HG03095 (cell line): ENCODE results near the gene ASB1.
A peak's percentile ranks its signal among the peaks of the same experiment; 100 is the strongest.

ENCODE experiments used
- ATAC-seq: cut with Tn5 transposase; IDR thresholded peaks from one replicate; pipeline ENCODE4 v1.9.1; 2021; ENCODE audit warnings: moderate library complexity; ENCODE audit not compliant: unreplicated experiment

Gene ASB1

DNA sequence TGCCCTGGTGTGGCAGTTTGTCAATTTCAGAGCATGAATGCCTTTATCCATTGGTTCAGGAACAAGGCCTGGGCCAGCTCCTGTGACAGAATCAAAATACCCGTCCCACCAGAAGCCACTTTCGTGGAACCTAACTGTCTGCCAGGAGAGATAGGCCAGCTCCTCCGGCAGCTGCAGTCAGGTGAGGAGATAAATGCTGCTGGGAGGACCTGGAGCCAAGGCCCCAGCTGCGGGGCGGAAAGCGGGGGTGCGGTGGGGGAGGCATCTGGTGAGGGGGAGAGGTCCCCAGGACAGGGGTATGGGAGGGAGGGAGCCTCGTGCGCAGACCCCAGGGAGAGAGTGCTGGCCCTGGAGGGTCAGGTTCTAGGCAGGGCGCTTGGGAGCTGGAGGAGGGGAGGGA is 4.4 kb upstream of the ASB1 start:
- ATAC-seq = no peak

DNA sequence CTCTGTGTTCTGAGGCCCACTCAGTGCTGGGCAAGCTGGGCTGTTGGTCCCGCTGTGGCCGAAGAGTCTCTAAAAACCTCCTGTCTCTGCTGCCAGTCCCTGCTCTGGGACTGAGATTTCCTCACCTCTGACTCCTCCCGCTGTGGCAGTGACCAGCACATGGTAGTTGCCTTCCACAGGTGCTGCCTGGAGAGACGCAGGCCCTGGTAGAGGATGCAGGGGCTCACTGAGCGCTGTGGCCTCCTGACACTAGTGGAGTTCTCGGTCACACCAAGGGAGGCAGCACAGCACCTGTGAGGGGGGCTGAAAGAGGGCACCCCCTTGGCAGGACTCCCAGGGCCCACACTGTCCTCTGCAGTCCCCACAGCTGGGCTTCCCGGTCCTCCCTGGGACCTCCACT is 3.8 kb upstream of the ASB1 start:
- ATAC-seq = no peak

DNA sequence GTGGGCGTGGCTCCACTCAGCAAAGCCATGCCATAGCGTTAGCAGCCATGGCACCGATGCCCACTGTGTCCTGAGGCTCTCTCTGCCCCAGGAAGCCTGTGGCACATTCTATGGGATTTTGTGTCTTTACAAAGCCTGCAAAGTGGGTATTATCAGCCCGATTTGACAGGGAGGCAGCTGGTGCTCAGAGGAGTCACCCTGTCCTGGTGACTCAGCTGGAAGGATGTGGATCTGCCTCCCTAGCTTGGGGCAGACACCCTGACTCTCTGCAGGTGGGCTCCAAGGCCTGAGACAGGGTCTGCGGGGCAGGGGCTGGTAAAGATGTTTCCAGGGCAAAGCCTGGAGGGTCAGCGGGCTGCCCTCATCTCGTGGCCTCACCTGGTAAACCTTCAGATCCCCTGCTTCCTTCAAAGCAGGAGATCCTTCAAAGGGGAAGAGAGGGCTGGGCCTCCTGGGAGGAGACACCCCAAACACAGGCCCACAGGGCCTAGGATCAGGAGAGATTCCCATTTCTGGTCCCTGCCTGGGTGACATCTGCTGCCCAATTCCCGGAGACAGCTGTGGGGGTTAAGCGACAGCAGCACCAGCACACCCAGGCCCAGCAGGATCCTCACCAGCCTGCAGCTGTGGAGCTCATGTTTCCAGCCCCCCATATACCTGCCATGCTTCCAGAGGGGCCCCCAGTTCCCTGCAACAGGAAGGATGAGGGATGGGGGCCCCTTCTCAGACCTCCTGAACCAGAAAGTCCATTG is 3.0 kb upstream of the ASB1 start:
- no peak for ATAC-seq

DNA sequence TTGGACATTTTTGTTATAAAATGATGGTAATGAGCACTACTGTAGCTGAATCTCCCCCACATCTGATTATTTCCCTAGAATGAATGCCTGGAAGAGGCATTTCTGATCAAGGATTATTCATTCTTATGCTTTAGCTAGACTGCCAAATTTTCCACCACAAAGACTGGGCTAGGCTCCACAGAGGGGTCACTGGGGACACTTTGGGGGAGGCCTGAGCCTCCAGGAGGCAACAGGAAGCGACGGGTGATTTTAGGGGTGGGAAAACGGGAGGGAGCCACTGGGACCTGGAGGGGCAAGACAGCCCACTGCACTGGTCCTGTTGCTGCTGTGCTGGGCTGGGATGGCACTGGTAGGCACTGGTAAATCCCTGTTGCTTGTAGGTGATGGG is 2.4 kb upstream of the ASB1 start:
- no peak for ATAC-seq

DNA sequence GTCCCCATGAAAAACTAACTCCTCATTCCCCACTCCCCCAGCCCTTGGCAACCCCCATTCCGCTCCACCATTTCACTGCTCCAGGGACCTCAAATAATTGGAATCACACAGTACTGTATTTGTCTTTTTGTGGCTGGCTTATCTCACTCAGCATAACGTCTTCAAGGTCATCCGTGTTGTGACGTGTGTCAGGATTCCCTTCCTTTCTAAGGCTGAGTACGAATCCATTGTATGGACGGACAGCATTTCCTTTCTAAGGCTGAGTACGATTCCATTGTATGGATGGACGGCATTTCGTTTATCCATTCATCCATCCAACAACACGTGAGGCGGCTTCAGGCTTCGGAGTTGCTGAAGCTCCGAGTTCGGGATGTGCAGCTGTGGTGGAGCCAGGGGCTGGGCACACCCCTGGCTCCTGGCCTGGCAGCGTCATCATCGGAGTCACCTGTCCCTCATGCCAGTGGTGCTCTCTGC is 1.2 kb upstream of the ASB1 start:
- ATAC-seq = no peak

DNA sequence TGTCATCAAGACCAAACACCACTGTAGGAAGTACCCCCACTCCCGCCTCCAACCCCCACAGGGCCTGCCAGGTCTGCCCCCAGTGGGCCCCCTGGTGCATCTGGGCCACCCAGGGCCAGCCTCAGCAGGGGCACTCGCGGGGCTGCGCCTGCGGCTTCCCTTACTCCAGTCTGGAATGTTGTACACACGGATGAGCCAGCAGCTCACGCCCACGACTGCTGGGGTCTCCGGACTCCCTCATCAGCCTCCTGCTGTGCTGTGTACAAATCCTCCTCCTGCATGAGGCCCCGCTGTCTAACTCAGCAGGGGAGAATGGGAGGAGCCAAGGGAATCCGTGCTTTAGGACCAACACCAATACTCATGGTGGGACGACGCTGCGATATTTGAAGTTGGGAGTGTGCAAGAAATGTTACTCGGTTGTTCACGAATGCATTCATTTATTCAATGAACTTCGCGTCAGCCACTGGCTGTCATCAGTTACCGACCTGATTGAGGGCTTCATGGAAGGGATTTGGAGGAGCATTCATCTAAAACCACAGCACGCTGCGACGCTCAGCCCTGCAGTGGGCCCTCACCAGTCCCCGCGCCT is 654 bp upstream of the ASB1 start:
- ATAC-seq = peak; percentile 8

DNA sequence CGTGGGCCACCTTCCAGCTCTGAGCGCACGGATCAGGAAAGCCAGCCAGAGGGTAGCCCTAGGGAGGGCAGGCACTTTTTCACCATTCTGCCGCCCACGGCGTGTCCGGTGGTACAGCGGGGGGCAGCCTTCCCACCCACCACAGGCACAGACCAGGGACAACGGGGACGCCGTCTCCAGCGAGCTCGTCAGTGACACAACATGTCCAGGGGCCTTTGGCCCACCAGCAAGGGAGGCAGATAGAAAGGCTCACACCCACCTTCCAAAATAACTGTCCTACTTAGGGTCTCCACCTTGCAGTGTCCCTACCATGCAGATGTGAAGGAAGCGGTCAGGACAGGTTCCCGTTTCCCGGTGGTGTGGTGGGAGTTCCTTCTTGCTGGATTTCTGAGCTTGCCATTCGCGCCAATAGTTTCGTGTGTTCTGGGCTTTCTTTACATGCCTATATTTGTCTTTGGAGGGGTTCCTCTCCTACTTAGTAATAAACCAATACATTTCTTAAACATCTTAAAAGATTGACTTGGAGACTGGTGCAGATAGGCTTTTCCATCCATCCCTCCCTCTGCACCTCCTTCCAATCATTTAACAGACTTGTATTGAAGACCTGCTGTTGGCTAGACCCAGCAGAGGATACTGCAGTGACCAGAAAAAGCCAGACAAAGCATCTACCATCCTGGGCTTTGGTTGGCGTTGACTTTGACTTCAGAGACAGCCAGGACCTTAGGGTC is 872 bp downstream of the ASB1 start:
- no peak for ATAC-seq

DNA sequence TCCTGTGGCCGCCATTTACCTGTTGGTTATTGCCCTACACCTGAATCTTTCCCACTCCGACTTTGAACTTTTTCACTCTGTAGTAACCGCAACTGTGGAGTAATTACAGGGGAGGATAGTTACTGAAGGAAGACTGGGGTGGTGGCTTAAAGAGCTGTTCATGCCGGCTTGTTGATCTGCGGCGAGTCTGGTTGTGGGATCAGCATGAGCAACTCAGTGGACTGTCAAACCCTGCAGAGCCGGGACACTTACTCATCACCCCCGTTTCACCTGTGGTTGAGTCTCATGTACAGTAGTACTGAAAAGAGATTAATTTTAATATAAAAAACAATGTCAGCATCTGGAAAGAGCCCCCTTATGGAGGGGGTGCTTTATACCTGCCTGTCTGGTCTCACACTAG is 2.1 kb downstream of the ASB1 start:
- no peak for ATAC-seq

DNA sequence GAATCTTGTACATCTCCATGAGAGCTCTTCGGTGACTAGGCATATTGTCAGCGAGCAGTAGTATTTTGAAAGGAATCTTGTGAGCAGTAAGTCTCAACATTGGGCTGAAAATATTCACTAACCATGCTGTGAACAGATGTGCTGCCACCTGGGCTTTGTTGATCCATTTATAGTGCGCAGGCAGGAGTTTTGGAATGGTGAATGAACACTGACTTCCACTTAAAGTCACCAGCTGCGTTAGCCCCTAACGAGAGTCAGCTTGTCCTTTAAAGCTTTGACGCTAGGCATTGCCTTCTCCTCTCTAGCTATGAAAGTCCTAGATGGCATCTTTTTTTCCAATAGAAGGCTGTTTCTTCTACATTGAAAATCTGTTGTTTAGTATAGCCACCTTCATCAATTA is 4.1 kb downstream of the ASB1 start:
- no peak for ATAC-seq

DNA sequence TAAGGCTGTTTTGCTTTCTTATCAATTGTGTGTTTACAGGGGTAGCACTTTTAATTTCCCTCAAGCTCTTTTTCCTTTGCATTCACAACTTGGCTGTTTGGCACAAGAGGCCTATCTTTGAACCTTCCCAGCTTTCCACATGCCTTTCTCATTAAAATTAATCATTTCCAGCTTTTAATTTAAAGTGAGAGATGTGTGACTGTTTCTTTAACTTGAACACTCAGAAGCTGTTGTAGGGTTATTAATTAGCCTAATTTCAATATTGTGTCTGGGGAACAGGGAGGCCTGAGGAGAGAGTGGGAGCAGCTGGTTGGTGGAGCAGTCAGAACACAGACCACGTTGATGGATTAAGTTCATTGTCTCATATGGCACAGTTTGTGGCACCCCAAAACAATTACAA is 4.7 kb downstream of the ASB1 start:
- ATAC-seq = no peak

DNA sequence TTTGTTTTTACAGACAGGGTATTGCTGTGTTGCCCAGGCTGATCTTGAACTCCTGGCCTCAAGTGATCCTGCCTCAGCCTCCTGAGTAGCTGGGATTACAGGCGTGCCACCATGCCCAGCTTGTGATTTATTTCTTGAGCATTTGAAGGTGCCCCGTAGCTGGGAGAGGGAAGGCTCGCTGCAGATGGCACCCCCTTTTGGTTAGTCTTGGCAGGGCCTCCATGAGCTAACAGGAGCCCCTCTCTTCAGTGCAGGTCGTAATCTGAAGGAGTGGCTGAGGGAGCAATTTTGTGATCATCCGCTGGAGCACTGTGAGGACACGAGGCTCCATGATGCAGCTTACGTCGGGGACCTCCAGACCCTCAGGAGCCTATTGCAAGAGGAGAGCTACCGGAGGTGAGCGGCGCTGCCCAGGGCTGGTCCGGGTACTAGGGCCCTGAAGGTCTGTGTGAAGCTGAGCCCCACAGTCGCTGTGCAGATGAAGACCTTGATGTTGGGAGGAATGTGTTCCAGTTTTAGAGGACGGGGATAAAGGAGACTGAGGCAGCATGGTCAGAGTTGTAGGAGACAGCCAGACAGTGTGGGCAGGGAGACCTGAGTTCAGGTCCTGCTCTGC is 6.7 kb downstream of the ASB1 start:
- ATAC-seq = no peak

DNA sequence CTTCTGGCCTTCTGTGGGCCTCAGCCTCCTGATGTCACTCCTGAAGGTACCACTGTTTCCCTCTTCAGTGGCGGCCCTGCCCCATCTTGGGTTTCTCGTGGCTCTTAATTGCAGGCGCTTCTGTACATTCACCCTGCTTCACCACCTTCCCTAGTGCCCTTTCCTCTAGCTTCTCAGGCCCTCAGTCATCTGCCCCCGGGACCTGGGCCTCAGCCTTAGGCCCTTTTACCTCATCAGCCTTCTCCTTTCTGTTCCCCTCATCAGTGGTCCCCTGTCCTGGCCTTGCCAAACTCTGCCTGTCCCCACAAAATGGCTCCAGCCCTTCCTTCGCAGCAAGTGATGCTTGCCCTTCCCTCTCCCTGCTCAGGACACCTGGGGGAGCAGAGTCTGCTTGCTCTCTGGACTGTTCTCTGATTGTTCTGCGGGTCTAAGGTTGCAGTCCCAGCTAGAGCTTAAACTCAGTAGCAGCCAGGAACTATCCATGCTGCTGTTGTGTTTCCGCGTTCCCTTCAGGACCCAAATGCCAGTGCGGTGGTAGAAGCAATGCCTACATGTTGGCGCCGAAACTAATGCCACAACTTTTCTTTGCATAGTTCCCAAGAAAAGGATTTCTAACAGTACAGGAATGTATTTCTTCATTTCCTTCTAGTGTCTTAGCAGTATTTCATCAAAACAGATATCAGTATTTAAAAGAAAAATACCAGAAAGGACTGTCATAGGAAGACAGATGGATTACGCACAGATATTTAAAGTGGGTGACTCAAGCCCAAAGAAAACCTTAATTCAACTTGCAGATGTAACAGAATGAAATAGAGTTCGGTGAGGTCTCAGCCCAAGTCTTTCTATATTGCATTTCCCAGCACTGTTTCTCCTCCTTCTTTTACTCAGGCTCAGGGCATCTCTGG is 7.5 kb downstream of the ASB1 start:
- no peak for ATAC-seq

DNA sequence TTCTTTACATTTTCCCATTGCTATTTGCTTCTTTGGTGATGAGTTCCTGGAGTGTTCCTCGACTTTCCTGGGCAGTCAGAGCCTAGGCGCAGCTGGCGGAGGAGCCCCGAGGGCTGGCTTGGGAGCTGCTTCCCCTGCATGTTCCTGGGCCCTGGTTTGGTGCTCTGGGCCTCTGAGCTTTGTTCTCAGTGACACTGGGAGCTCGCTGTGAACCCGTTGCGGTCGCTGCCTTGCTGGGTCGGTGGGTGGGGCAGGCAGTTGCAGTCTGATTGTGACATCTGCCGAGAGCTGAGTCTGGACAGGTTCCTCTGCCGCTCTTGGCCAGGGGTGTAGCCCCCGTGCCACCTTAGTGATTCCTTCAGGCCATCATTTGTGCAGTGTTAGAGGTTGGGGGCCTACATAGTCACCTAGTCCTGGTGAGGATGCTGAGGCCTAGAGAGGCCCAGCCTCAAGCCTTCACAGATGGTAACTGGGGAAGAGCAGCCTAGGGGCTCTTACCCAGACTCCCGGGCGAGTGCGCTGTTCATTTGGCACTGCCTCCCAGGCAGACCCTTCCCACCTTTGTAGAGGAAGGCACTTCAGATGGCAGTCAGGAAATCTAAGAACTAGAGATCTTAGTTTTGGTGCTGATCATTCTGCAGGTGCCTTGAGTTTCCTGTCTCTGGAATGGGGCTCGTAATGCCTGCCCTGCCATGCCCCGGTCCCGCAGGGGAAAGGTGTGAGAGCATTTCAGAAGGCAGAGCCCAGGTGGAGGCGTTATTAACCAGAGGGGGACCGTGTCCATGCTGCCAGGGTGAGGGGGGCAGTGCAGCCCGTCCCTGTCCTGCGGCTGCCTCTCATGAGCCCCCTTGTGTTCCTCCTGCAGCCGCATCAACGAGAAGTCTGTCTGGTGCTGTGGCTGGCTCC is 8.4 kb downstream of the ASB1 start:
- no peak for ATAC-seq

DNA sequence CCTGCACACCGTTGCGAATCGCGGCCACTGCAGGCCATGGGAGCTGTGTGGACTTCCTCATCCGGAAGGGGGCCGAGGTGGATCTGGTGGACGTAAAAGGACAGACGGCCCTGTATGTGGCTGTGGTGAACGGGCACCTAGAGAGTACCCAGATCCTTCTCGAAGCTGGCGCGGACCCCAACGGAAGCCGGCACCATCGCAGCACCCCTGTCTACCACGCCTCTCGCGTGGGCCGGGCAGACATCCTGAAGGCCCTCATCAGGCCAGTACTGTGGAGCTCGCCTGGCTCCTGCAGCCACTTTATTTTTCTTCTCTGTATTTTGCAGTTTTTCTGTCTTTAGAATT is 9.0 kb downstream of the ASB1 start:
- ATAC-seq = no peak

DNA sequence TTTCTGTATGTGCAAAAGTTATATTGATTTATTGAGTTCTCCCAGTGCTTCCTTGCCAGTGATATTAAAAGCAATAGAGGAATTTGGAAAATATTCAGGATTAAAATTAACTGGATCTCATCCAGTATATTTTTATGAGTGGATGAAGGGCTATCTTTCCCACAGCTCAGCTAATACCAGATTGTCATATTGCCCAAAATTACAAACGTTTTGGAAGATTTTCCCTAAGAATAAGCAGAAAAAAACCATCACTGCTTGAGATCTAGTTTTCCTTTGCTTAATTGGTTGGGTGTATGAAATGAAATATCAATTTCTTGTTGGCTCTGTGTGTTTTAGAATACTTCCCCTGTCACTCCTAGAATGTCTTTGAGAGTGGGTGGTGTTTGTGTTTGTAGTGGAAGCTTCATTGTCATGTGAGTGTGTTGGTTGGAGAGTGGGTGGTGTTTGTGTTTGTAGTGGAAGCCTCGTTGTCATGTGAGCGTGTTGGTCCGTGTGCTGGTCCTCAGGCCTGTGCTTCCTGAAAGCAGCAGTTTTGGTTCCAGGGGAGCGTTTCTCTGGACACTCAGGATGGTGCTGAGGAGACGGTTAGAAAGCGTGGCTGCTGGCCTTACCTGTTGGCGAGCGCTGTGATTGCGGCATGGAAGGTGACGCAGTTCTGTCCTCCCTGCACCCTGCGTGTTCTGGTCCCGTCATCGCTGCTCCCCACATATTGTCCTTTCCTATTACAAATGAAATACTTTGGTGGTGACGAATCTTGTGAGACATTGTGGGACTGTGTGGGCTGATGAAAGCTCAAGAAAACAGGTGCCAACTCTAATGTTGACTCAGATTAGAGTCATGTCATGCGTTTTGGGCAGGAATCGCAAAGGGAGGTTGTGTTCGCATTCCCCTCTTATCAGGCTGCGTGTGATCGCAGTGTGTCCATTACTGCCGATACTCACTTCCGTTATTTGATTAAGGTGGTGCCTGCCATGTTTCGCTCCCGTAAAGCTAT is 12.4 kb downstream of the ASB1 start:
- ATAC-seq = no peak

DNA sequence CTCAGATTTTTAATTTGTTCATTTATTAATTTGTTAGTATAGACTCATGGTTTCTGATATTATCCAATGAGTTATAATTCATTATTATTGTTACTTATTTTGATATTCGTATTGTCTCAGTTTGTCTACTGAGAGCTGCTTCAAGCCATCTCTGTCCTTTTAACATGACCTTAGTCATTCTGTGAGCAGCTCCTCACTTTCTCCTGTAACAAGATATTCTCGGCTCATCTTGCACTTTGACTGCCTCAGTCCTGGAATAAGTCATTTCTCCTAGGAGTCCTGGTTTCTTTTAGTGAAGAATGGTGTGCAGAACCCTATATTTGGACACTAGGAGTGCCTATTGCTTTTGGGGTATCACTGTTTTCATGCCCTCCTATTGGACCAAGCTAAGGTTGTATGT is 13.2 kb downstream of the ASB1 start:
- ATAC-seq = no peak

DNA sequence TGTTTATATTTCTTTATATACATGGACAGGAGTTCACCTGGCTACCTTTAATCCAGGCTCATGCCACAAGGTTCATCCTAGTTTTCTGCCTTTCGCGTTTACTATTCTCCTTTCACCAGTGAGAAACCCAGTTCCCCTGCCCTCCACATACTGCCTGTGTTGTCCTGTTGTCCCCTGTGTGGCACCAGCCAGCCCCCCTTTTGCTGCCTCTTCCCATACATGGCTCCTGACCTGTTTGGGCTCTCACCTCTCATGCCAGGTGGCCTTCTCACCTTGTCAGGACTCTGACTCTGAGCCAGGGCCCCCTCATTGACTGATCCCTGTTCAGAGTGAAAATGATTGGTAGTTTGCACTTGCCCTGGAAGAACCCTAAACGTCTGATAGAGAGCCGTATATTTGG is 13.6 kb downstream of the ASB1 start:
- no peak for ATAC-seq

DNA sequence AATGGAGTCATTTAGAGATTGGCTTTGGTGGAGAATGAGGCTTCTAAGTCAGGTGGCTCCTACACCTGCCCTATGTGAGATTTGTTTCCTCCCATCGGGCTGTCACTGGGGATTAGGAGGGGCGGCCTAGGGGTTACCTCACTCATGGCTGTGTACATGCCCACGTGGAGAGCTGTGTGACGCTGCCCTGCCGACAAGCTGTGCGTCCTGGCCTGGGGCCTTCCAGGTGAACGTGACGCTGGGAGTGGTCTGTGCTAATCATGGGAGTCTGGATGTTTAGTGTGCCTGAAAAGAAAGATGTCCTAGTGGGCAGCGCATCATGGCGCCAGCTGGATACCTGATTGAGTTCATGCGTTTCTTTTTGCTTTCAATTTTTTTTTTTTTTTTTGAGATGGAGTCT is 14.0 kb downstream of the ASB1 start:
- no peak for ATAC-seq
